Rectal smooth muscle tissue (tissue), 1 donor: ENCODE results near the gene ATP1A1.

Experiments
- H3K27ac ChIP-seq: one replicate; pipeline ENCODE4 v1.7.0; 2013; ENCODE audit warnings: low read depth, low read length, inconsistent platforms
- H3K27me3 ChIP-seq: one replicate; pipeline ENCODE4 v1.7.0; 2013; ENCODE audit warnings: low read length; ENCODE audit not compliant: control insufficient read depth, insufficient read depth
- H3K36me3 ChIP-seq: one replicate; pipeline ENCODE4 v1.7.0; 2013; ENCODE audit warnings: low read length; ENCODE audit not compliant: control insufficient read depth, insufficient read depth
- H3K4me1 ChIP-seq: one replicate; pipeline ENCODE4 v1.7.0; 2013; ENCODE audit warnings: low read length; ENCODE audit not compliant: control insufficient read depth, insufficient read depth
- H3K4me3 ChIP-seq: one replicate; pipeline ENCODE4 v1.7.0; 2013; ENCODE audit warnings: low read length
- H3K9ac ChIP-seq: one replicate; pipeline ENCODE4 v1.7.0; 2013; ENCODE audit warnings: low read length

ATP1A1 gene

DNA sequence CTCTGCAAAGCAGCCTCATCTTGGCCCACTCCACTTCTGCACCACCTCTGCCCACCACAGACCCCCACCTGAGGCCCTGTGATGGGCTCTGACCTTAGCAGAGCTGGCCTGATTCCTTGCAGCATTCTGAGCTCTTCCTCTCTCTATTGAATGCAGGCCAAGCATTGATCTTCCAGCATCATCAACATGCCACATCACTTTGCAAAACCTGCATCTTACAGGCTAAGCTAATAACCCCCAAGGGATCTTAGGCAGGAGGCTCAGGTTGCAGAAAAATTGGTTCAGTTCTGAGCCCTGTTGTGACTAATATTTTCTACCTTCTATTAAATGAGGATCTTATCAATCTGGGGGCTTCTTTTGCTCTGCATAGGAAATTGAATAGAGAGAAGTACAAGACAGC is 78.7 kb downstream of the ATP1A1 start:
- Histone ChIP-seq H3K4me3 (no peak overlapping the region), H3K4me1 (no peaks in the 10 kb centered on the region), H3K9ac (no peak overlapping the region), H3K27ac (no peak overlapping the region), H3K36me3 (no peaks in the 10 kb centered on the region), H3K27me3 (no peaks in the 10 kb centered on the region)

DNA sequence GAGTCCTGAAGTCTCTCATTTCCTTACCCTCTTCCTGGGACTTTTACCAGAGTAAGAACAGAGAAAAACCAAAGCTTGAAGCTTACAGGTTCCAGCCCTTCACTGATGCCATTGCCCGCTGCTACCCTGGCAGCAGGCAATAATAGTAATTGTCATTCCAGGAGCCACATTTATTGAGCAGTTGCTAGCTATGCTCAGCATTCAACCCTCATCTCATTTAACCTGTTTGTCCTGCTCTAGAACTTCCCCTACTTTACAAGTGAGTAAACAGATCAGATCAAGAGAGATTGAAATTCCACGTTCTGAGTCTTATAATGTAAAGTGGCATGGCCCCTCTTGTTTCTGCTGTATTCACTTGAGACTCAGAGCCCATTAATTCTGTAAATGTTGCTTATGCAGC is 80.4 kb downstream of the ATP1A1 start:
- Histone ChIP-seq H3K4me3 (no peak overlapping the region), H3K36me3 (no peaks in the 10 kb centered on the region), H3K9ac (no peak overlapping the region), H3K27me3 (no peaks in the 10 kb centered on the region), H3K27ac (no peak overlapping the region), H3K4me1 (no peaks in the 10 kb centered on the region)

DNA sequence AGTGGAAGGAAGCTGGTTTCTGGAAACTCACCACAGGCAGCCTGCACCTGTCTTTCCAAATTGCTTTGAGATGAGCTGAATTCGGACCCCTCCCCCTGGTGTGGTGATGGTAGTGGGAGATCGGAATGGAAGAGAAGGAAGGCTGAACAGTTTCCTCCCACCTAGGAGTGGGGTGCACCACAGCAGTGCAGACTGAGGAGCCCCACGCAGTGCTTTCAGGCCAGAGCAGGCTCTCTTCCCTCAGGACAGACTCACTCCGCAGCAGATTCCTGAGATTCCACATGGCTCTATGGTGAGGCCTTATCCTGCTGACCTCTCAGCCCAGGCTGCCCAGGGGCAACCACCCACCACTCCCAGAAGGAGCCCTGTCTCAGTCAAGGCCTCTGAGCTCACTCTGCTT is 80.9 kb downstream of the ATP1A1 start:
- no peak overlapping the region for H3K4me3 ChIP-seq
- no peaks in the 10 kb centered on the region for H3K4me1 ChIP-seq
- no peaks in the 10 kb centered on the region for H3K36me3 ChIP-seq
- no peak overlapping the region for H3K9ac ChIP-seq
- H3K27me3 ChIP-seq: no peaks in the 10 kb centered on the region
- no peak overlapping the region for H3K27ac ChIP-seq
